DMS114 treated with DMSO at 0.1 percent for 48 hours (cell line): ENCODE data around the gene RNASEH2B.

ENCODE experiments used
- DNase-seq: peaks from one replicate; lab custom pipeline; 2025; ENCODE audit not compliant: unreplicated experiment; lab: John Stamatoyannopoulos, UW

RNASEH2B gene

DNA sequence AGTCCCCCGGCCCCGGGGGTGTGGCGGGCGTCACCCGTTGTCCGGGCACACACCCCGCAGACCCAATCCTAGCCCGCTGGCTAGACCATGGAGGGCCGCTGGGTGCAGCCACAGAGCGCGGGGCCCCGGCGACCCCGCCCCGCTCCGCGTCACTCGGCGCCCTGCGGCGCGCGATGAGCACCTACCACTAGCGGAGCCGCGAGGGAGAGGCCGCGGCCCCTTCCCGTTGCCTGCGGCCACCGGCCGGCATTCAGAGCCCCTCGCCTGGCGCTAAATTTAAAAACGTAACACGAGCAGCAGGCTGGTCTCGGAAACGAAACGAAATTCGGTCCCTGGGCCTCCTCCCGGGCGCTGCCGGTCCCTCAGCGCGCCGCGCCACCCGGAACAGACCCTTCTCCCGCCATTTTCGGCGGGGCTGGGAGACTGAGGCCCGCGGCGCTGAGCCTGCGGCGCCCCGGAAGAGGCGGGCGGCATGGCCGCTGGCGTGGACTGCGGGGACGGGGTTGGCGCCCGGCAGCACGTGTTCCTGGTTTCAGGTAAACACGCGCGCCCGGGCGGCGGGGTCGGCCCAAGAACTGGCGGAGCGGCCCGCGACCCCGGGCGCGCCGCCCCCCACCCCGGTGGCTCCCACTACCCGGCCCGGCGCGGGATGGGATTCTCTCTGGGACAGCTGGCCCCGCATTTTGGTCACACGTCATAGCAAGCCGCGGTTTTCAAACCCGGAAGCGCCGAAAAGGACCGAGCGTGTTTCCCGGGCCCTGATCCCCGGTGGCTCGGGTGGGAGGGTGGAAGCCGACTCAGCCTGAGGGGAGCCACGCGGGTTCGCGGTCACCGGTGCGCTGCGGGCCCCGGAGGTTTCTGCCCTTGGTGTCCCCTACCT is at the start of gene RNASEH2B:
RNASEH2B (plus strand) TSS at position 187 of the 880 bp plus-strand sequence; CDS start at position 473, 286 bp downstream.
- DNase-seq: peak; percentile 27

- DNase-seq: no peak
These were observed 45.1 kb upstream of the RNASEH2B start for GRCh38 chr13:50864492-50864891.

- no peak for DNase-seq
These were observed 42.6 kb upstream of the RNASEH2B start for GRCh38 chr13:50866817-50867636.

- no peak for DNase-seq
These were observed 42.0 kb upstream of the RNASEH2B start for GRCh38 chr13:50867637-50867945.

DNA sequence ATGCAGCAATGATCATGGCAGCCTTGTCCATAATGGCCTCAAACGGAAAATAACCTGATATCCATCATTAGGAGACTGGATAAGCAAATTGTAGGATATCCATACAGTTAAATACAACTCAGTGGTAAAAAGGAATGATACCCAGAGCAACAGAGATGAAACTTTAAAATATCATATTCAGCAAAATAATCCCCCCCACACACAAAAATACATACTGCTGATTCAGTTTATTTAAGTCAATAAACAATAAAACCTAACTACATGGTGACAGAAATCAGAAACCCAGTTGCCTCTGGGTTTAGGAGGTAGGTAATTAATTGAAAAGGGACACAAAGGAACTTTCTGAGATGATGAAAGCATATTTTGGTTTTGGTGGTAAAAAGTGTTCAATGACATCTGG is 38.2 kb upstream of the RNASEH2B start:
- no peak for DNase-seq

DNA sequence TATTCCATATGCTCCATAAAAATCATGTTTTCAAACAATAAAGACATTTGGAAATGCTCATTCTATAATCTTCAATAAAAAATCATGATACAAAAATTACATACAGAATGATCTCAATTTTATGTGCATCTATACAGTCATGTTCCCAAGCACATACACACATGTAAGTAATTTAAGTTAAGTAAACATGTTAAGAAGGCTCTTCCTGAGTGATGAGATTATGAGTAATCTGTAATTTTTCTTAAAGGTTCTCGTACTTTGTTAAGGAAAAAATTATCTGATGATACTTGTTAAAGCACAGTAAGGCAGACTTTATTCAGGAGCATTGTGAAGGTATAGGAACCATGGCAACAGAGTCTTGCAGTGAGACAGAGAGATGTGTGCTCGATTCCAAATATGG is 36.1 kb upstream of the RNASEH2B start:
- DNase-seq: no peak

GRCh38 chr13:50873991-50874390 is 35.6 kb upstream of the RNASEH2B start:
- no peak for DNase-seq

DNA sequence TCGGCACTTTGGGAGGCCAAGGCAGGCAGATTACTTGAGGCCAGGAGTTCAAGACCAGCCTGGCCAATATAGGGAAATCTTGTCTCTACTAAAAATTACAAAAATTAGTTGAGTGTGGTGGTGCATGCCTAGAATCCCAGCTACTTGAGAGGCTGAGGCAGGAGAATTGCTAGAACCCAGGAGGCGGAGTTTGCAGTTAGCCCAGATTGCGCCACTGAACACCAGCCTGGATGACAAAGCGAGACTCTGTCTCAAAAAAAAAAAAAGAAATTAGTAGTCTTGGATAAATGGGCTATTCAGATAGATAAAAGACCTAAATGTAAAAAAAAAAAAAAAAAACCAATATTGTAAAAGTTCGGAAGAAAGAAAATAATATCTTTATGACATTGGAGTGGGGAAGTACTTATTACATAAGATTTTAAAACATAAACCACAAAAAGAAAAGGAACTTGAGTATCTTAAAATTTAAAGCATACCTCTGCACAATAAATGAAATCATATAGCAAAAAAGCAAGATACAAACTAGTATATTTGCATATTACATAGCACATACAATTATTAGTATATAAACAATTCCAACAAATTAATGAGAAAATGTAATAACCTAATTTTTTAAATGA is 26.7 kb upstream of the RNASEH2B start:
- no peak for DNase-seq

- no peak for DNase-seq
These were observed 25.9 kb upstream of the RNASEH2B start for GRCh38 chr13:50883728-50884127.

DNA sequence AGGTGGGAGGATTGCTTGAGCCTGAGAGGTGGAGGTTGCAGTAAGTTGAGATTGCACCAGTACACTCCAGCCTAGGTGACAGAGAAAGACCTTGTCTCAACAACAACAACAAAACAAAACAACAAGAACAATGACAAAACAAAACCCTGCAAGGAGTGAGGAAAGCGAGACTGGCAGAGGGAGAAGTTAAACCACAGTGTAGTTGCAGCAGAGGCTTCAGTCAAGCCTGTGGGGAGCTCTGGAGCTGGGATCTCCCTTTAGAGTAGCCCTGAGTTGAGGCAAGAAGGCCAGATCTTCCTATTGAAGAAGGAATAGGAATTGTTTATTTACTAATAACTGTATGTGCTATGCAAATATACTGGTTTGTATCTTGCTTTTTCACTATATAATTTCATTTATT is 25.3 kb upstream of the RNASEH2B start:
- DNase-seq: no peak

DNA sequence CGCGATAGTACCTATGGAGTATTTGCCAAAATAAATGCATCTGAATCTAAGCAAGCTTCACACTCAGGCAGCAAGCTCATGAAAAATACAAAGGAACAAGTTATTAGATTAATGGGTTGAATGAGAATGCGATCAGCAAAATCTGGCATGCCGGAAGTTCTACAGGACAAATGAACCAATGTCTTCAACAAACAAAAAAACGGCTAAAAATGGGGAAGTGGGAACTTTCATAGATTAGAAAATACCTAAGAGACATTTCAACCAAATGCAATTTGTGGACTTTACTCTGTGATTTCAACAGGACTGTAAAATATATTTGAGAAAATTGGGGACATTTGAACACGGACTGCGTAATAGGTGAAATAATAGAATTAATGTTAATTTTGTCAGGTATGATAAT is 22.4 kb upstream of the RNASEH2B start:
- no peak for DNase-seq

- DNase-seq: no peak
These were observed 21.2 kb upstream of the RNASEH2B start for GRCh38 chr13:50888362-50888761.

DNA sequence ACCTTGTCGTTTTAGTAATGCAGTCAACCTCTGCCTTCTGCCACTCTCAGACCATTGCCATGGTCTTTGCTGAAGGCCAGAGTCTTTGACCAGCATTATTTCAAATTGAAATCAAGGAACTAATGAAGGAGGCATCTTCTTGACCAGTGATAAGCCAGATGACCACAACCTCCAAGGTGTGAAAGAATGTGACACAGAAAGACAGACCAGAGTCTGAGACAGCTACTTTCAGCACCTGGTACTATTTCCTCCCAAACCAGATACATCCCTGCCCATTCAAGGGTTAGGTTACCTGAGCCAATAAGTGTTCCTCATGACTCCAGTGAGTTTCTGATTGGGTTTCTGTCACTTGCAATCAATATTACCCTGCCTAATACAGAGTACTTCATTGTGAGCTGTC is 20.3 kb upstream of the RNASEH2B start:
- DNase-seq: no peak

DNA sequence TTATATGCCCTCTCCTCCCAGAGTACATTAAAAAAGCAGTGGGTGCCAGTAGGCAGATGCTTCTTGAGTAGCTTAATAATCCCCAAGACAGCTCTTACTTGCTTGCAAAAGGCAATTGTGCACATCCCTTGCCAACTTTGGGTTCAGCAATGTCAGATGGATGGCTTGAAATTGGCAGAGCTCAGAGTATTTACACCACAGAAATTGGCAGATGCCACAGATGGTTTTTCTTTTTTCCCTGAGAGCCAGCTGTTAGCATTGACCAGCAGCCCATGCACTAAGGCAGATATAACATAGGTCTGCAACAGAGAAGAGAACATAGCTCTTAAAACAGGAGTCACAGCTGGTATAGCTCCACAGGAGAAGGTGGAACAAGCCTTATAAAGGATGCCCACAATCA is 18.4 kb upstream of the RNASEH2B start:
- DNase-seq: no peak

- DNase-seq: no peak
These were observed 17.2 kb upstream of the RNASEH2B start for GRCh38 chr13:50892210-50892944.

- no peak for DNase-seq
These were observed 16.3 kb upstream of the RNASEH2B start for GRCh38 chr13:50893211-50893852.

GRCh38 chr13:50894012-50894411 is 15.6 kb upstream of the RNASEH2B start:
- DNase-seq: no peak

GRCh38 chr13:50894504-50894903 is 15.1 kb upstream of the RNASEH2B start:
- no peak for DNase-seq

DNA sequence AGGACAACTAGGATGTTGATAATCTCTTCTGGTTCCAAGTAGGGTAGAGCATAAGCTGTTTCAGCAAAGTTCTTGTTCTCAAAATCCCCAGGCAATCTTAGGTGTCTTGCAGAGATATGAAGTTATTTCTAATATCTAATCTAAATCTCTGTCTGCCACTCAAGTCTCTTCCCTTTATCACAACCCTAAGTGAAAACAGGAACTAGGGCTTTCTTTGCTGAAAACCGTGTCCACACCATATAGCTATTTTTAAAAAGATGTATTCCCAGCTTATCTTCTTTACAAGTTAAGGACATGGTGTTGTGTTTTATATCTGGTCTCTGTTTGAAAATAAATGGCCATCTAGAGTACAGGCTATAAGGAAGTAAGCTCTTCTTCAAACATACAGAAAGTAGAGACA is 11.3 kb upstream of the RNASEH2B start:
- no peak for DNase-seq

GRCh38 chr13:50901701-50902100 is 7.9 kb upstream of the RNASEH2B start:
- no peak for DNase-seq

- no peak for DNase-seq
These were observed 4.3 kb upstream of the RNASEH2B start for GRCh38 chr13:50905256-50905655.
